Esophagus muscularis mucosa (tissue), 4 donors: Measurements from ENCODE around the gene ZNF516. TPM values are rescaled to one million over a fixed set of nuclear protein-coding genes. Genes with fewer than 3 reads are reported as not detected.

Source experiments
- DNase-seq: peaks from one replicate; pipeline ENCODE4 v3.0.0-alpha.2; 2017; ENCODE audit errors: extremely low spot score
- H3K27ac ChIP-seq, 4 donors: fragments of 200-600 bp; sonication (generic); replicated peaks in 1 of 4; 1 replicate in 3 of 4; 2 replicates in 1 of 4; pipeline ENCODE4 v1.5.1; 2016 to 2019; ENCODE audit warnings: mild to moderate bottlenecking in 1 of 4
- H3K27me3 ChIP-seq, 4 donors: fragments of 200-600 bp; sonication (generic); one replicate each; pipeline versions ENCODE4 v1.5.1 to v1.6.0; 2016 to 2019
- H3K36me3 ChIP-seq, 4 donors: fragments of 200-600 bp; sonication (generic); one replicate each; pipeline ENCODE4 v1.5.1; 2016 to 2019
- H3K4me1 ChIP-seq, 4 donors: fragments of 200-600 bp; sonication (generic); one replicate each; pipeline ENCODE4 v1.5.1; 2016 to 2019
- H3K4me3 ChIP-seq, 4 donors: fragments of 200-600 bp; sonication (generic); 1 replicate in 2 of 4; 2 replicates in 2 of 4; pipeline ENCODE4 v1.5.1; 2016 to 2019; ENCODE audit warnings: mild to moderate bottlenecking in 4 of 4, moderate library complexity in 1 of 4
- H3K9me3 ChIP-seq, 4 donors: fragments of 200-600 bp; sonication (generic); 1 replicate in 3 of 4; 2 replicates in 1 of 4; pipeline ENCODE4 v1.5.1; 2016 to 2019
- CTCF ChIP-seq, 3 experiments: fragments of 200-600 bp in 2 of 3; fragments of 450-650 bp in 1 of 3; sonication (generic) in 2 of 3; IDR thresholded peaks; one replicate each; pipeline ENCODE4 v1.5.1; 2017 to 2019; ENCODE audit warnings: antibody characterized with exemption in 3 of 3, mild to moderate bottlenecking in 2 of 3, moderate library complexity in 1 of 3
- EP300 ChIP-seq: sonication (generic); formaldehyde crosslinking; IDR thresholded peaks from one replicate; pipeline ENCODE4 v1.6.1; 2017; ENCODE audit warnings: antibody characterized with exemption
- POLR2A ChIP-seq: fragments of 450-650 bp; IDR thresholded peaks from one replicate; pipeline ENCODE4 v1.6.1; 2017; ENCODE audit warnings: antibody characterized with exemption, moderate library complexity, mild to moderate bottlenecking, low read depth
- POLR2AphosphoS5 ChIP-seq, 2 donors: sonication (generic); formaldehyde crosslinking; IDR thresholded peaks; one replicate each; pipeline ENCODE4 v1.6.1; 2017; ENCODE audit warnings: antibody characterized with exemption in 2 of 2
- WGBS: methylation state at CpG from one replicate; pipeline ENCODE4 v1.1.5; 2018; 5-methylcytosine and 5-hydroxymethylcytosine counted together
- intact Hi-C: fragments of 100-400 bp; cut with DNase I; formaldehyde crosslinking; loops from one replicate; pipeline ENCODE4 v1.15.1; 2023
- total RNA-seq, 4 donors: library from RNA; depleted of rRNA; stranded (reverse); fragments of >200 nt; gene quantifications; one replicate each; pipeline versions ENCODE4 v1.1.0 to v1.2.1, GENCODE V29; 2016

The ZNF516 gene
- total RNA-seq, 4 donors from 2014 or later, result 28.5 to 44.9 (median 35.8) TPM

GRCh38 chr18:76315722-76316230 lies 179.3 kb downstream of the ZNF516 start:
- H3K9me3 ChIP-seq, result no peaks in the 10 kb centered on the region
- no peak overlapping the region for H3K4me3 ChIP-seq
- no peaks in the 10 kb centered on the region for H3K4me1 ChIP-seq
- no peak for DNase-seq
- H3K27ac ChIP-seq, result no peak overlapping the region
- intact Hi-C loops, result no loop called here
- TF ChIP-seq CTCF (IDR thresholded peaks at IDR 0.05) (no peak), POLR2AphosphoS5 (IDR thresholded peaks at IDR 0.05) (no peak), POLR2A (no peak), EP300 (no peak)
- no peaks in the 10 kb centered on the region for H3K36me3 ChIP-seq
- H3K27me3 ChIP-seq, result no peaks in the 10 kb centered on the region
- WGBS, result 38% methylated on average over 5 of the region's 5 CpGs

GRCh38 chr18:76314496-76314895 lies 180.5 kb downstream of the ZNF516 start:
- Histone ChIP-seq H3K9me3 (no peaks in the 10 kb centered on the region), H3K4me1 (no peaks in the 10 kb centered on the region), H3K36me3 (no peaks in the 10 kb centered on the region), H3K4me3 (no peak overlapping the region), H3K27me3 (no peaks in the 10 kb centered on the region), H3K27ac (no peak overlapping the region)
- intact Hi-C loops, result no loop called here
- DNase-seq, result no peak
- 45% methylated on average over 6 of the region's 6 CpGs for WGBS
- TF ChIP-seq POLR2AphosphoS5 (IDR thresholded peaks at IDR 0.05), result no peak
- TF ChIP-seq EP300, result no peak
- TF ChIP-seq CTCF (IDR thresholded peaks at IDR 0.05), result no peak
- no peak for TF ChIP-seq POLR2A

GRCh38 chr18:76314015-76314414 lies 181.0 kb downstream of the ZNF516 start:
- H3K36me3 ChIP-seq, result no peaks in the 10 kb centered on the region
- no peak overlapping the region for H3K4me3 ChIP-seq
- TF ChIP-seq POLR2AphosphoS5 (IDR thresholded peaks at IDR 0.05), result no peak
- TF ChIP-seq CTCF (IDR thresholded peaks at IDR 0.05), result no peak
- no peak for TF ChIP-seq POLR2A
- TF ChIP-seq EP300, result no peak
- H3K27ac ChIP-seq, result no peak overlapping the region
- intact Hi-C loops, result no loop called here
- no peak for DNase-seq
- 21% methylated on average over 3 of the region's 3 CpGs for WGBS
- H3K9me3 ChIP-seq, result no peaks in the 10 kb centered on the region
- H3K4me1 ChIP-seq, result no peaks in the 10 kb centered on the region
- H3K27me3 ChIP-seq, result no peaks in the 10 kb centered on the region
